WERI-Rb-1 (cell line): ENCODE data around the gene IFI16.

Source experiments
- DNase-seq: peaks from one replicate; pipeline ENCODE4 v3.0.0-alpha.2; 2020
- H3K27ac ChIP-seq: fragments of 250-450 bp; sonication (Bioruptor Pico); 2 replicates; pipeline ENCODE4 v1.5.1; 2020; ENCODE audit warnings: mild to moderate bottlenecking, moderate library complexity
- H3K27me3 ChIP-seq: fragments of 250-450 bp; sonication (Bioruptor Pico); 2 replicates; pipeline ENCODE4 v1.5.1; 2021; ENCODE audit warnings: mild to moderate bottlenecking, low read depth, moderate library complexity; ENCODE audit not compliant: insufficient read depth, severe bottlenecking
- H3K36me3 ChIP-seq: fragments of 250-450 bp; sonication (Bioruptor Pico); 2 replicates; pipeline ENCODE4 v1.5.1; 2020; ENCODE audit warnings: mild to moderate bottlenecking, moderate library complexity
- H3K4me3 ChIP-seq: 2 replicates; pipeline ENCODE4 v1.5.1; 2011; ENCODE audit warnings: low read depth, mild to moderate bottlenecking, control low read depth, low read length
- H3K9me3 ChIP-seq: fragments of 250-450 bp; sonication (Bioruptor Pico); 2 replicates; pipeline ENCODE4 v1.5.1; 2021; ENCODE audit warnings: mild to moderate bottlenecking, moderate library complexity; ENCODE audit not compliant: severe bottlenecking
- CTCF ChIP-seq: IDR thresholded peaks from 2 replicates; pipeline ENCODE4 v1.5.1; 2011; ENCODE audit warnings: low read depth, mild to moderate bottlenecking, control low read depth, inconsistent platforms, low read length

Gene IFI16

GRCh38 chr1:159054427-159054826 lies 44.7 kb downstream of the IFI16 start:
- Histone ChIP-seq H3K36me3 (no peaks in the 10 kb centered on the region), H3K9me3 (no peaks in the 10 kb centered on the region), H3K27ac (no peak overlapping the region), H3K27me3 (peaks cover 87% of the 10 kb centered on the region), H3K4me3 (no peak overlapping the region)
- no peak for DNase-seq
- TF ChIP-seq CTCF: no peak

- Histone ChIP-seq H3K27ac (no peak overlapping the region), H3K4me3 (no peak overlapping the region), H3K9me3 (no peaks in the 10 kb centered on the region), H3K27me3 (peaks cover 92% of the 10 kb centered on the region), H3K36me3 (no peaks in the 10 kb centered on the region)
- DNase-seq: no peak
- no peak for TF ChIP-seq CTCF
Observed at GRCh38 chr1:159055181-159055641, 45.5 kb downstream of the IFI16 start.

GRCh38 chr1:159056069-159056698 lies 46.5 kb downstream of the IFI16 start:
- peak; percentile 37; the same call in 1 of the 2 replicates for TF ChIP-seq CTCF
- H3K27ac ChIP-seq: no peak overlapping the region
- no peaks in the 10 kb centered on the region for H3K9me3 ChIP-seq
- H3K27me3 ChIP-seq: peaks cover 92% of the 10 kb centered on the region
- H3K36me3 ChIP-seq: no peaks in the 10 kb centered on the region
- DNase-seq: no peak
- H3K4me3 ChIP-seq: no peak overlapping the region

GRCh38 chr1:159058751-159059150 lies 49.0 kb downstream of the IFI16 start:
- no peaks in the 10 kb centered on the region for H3K36me3 ChIP-seq
- no peak overlapping the region for H3K27ac ChIP-seq
- DNase-seq: no peak
- no peak overlapping the region for H3K4me3 ChIP-seq
- H3K27me3 ChIP-seq: peaks cover 92% of the 10 kb centered on the region
- no peak for TF ChIP-seq CTCF
- H3K9me3 ChIP-seq: no peaks in the 10 kb centered on the region

GRCh38 chr1:159065106-159065505 lies 55.4 kb downstream of the IFI16 start:
- peaks cover 98% of the 10 kb centered on the region for H3K27me3 ChIP-seq

More at GRCh38 chr1:159065106-159065505, 55.4 kb downstream of the IFI16 start:
- DNase-seq: no peak
- no peaks in the 10 kb centered on the region for H3K36me3 ChIP-seq
- no peak overlapping the region for H3K27ac ChIP-seq
- TF ChIP-seq CTCF: no peak
- peaks cover 4% of the 10 kb centered on the region for H3K9me3 ChIP-seq
- no peak overlapping the region for H3K4me3 ChIP-seq
